ENCODE measurements around the gene SRI.
"Not testable (repeated sequence)": the region's sequence is repeated elsewhere in the genome, so short reads cannot be mapped to it uniquely, and the experiment has no call there.

SRI gene

GRCh38 chr7:88219781-88220747 lies at the start of gene SRI:
Gene SRI, minus strand, starts transcription at chr7:88220038. Its CDS starts 12 bp downstream, at chr7:88220026.
- peak within 1 kb of the TSS; percentile 87 for H3K4me3 ChIP-seq (ENCODE audit: low read length)
- peak; percentile 53 for DNase-seq (ENCODE audit: low read depth)
- TF ChIP-seq CTCF (conservative IDR thresholded peaks at IDR 0.05; ENCODE audit: low read depth, low read length), result peak; percentile 53

- no peak for DNase-seq (ENCODE audit: low read depth)
- no peak overlapping the region for H3K4me3 ChIP-seq (ENCODE audit: low read length)
- TF ChIP-seq CTCF (conservative IDR thresholded peaks at IDR 0.05; ENCODE audit: low read depth, low read length), result no peak
These were observed 49.7 kb upstream of the SRI start for GRCh38 chr7:88269586-88269985.

GRCh38 chr7:88268858-88269257 lies 49.0 kb upstream of the SRI start:
- no peak for TF ChIP-seq CTCF (conservative IDR thresholded peaks at IDR 0.05; ENCODE audit: low read depth, low read length)
- H3K4me3 ChIP-seq (ENCODE audit: low read length), result no peak overlapping the region
- DNase-seq (ENCODE audit: low read depth), result no peak

- DNase-seq (ENCODE audit: low read depth), result no peak
- TF ChIP-seq CTCF (conservative IDR thresholded peaks at IDR 0.05; ENCODE audit: low read depth, low read length), result no peak
- H3K4me3 ChIP-seq (ENCODE audit: low read length), result no peak overlapping the region
These were observed 48.2 kb upstream of the SRI start for GRCh38 chr7:88268051-88268450.

GRCh38 chr7:88267421-88267820 lies 47.6 kb upstream of the SRI start:
- no peak for TF ChIP-seq CTCF (conservative IDR thresholded peaks at IDR 0.05; ENCODE audit: low read depth, low read length)
- DNase-seq (ENCODE audit: low read depth), result no peak
- H3K4me3 ChIP-seq (ENCODE audit: low read length), result no peak overlapping the region

- not testable (repeated sequence) for H3K4me3 ChIP-seq (ENCODE audit: low read length)
- DNase-seq (ENCODE audit: low read depth), result peak; percentile 33
These were observed 45.1 kb upstream of the SRI start for GRCh38 chr7:88264987-88265386.

- no peak overlapping the region for H3K4me3 ChIP-seq (ENCODE audit: low read length)
- DNase-seq (ENCODE audit: low read depth), result no peak
- no peak for TF ChIP-seq CTCF (conservative IDR thresholded peaks at IDR 0.05; ENCODE audit: low read depth, low read length)
These were observed 42.7 kb upstream of the SRI start for GRCh38 chr7:88262562-88262961.

Measured in retinal pigment epithelial cell (primary cell).